ENCODE data around the gene CARMIL1. TPM values are rescaled to one million over a fixed set of nuclear protein-coding genes. Genes with fewer than 3 reads are reported as not detected.

CARMIL1 gene
- total RNA-seq, 1 experiment from 2014 or later = 23.6 TPM

DNA sequence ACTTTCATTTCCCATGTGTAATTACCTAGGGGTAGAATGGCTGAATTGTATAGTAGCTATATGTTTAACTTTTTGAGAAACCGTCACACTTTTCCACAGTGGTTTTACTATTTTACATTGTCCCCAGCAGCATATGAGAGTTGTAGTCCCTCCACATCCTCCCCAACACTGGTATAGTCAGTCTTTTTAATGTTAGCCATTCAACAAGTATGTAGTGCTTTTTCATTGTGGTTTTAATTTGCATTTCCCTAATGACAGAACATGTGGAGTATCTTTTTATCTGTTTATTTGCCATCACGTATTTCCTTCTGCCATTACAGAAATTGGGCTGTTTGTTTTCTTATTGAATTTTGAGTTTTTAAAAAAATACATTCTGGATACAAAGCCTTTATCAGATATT is 148.4 kb downstream of the CARMIL1 start:
- Mint-ChIP-seq H3K27ac (no peak overlapping the region), H3K27me3 (ENCODE audit: low read depth) (no peaks in the 10 kb centered on the region), H3K4me3 (no peak overlapping the region), H3K4me1 (peaks cover 22 to 23% of the 10 kb centered on the region in 2 experiments), H3K9me3 (no peaks in the 10 kb centered on the region), H3K36me3 (ENCODE audit: insufficient read depth in 1 of 3, low read depth in 3 of 3) (no peaks in the 10 kb centered on the region)
- Histone ChIP-seq H2BK5ac (ENCODE audit: insufficient read length, low read length) (no peak overlapping the region), H3K79me1 (ENCODE audit: insufficient read depth, low read depth, low read length, poor library complexity, severe bottlenecking) (no peaks in the 10 kb centered on the region), H3K9me3 (ENCODE audit: control insufficient read depth, low read depth, low read length) (no peaks in the 10 kb centered on the region), H4K20me1 (ENCODE audit: control insufficient read depth, insufficient read depth, insufficient read length) (no peaks in the 10 kb centered on the region), H2BK120ac (ENCODE audit: low read depth, low read length, poor library complexity, severe bottlenecking) (no peak overlapping the region), H3T11ph (ENCODE audit: low read length) (no peak overlapping the region), H2BK15ac (ENCODE audit: low read depth, low read length) (no peak overlapping the region), H3K9ac (ENCODE audit: extremely low read depth, insufficient read length, low read length) (no peak overlapping the region), H2BK20ac (ENCODE audit: low read depth, low read length, poor library complexity, severe bottlenecking) (no peak overlapping the region), H3K27ac (ENCODE audit: insufficient read length, low read depth, low read length) (no peak overlapping the region), H3K27me3 (ENCODE audit: insufficient read depth, low read length) (no peaks in the 10 kb centered on the region), H3K79me2 (ENCODE audit: insufficient read depth, low read length) (no peaks in the 10 kb centered on the region), H3K4ac (ENCODE audit: low read depth, low read length) (no peak overlapping the region), H2AFZ (ENCODE audit: low read length) (no peak overlapping the region), H4K5ac (ENCODE audit: insufficient read length, low read depth, low read length) (no peak overlapping the region), H4K91ac (ENCODE audit: insufficient read length, low read depth, low read length) (no peak overlapping the region), H3K4me2 (ENCODE audit: insufficient read depth, insufficient read length, low read length) (no peak overlapping the region), H3K14ac (ENCODE audit: insufficient read depth, low read length) (no peak overlapping the region), H3K4me1 (ENCODE audit: insufficient read depth, low read length) (peaks cover 3% of the 10 kb centered on the region; the same call in 1 of the 2 replicates), H4K8ac (replicated peaks; ENCODE audit: insufficient read length, low read depth, low read length) (no peak overlapping the region), H2BK12ac (ENCODE audit: insufficient read length, low read depth, low read length) (no peak overlapping the region), H3K18ac (ENCODE audit: insufficient read length, low read depth, low read length) (no peak overlapping the region), H3K23ac (ENCODE audit: insufficient read length, low read depth, low read length) (no peak overlapping the region), H2AK5ac (ENCODE audit: insufficient read length, low read length) (no peak overlapping the region), H3K56ac (ENCODE audit: insufficient read length, low read depth, low read length) (no peak overlapping the region), H3K23me2 (ENCODE audit: insufficient read length, low read depth, low read length, poor library complexity, severe bottlenecking) (no peaks in the 10 kb centered on the region)
- no CpG with 5 or more reads among the region's 2 CpGs for WGBS (ENCODE audit: extremely low coverage, insufficient read length, low lambda C conversion rate)
- DNase-seq = no peak
- TF ChIP-seq, protein P1, sequence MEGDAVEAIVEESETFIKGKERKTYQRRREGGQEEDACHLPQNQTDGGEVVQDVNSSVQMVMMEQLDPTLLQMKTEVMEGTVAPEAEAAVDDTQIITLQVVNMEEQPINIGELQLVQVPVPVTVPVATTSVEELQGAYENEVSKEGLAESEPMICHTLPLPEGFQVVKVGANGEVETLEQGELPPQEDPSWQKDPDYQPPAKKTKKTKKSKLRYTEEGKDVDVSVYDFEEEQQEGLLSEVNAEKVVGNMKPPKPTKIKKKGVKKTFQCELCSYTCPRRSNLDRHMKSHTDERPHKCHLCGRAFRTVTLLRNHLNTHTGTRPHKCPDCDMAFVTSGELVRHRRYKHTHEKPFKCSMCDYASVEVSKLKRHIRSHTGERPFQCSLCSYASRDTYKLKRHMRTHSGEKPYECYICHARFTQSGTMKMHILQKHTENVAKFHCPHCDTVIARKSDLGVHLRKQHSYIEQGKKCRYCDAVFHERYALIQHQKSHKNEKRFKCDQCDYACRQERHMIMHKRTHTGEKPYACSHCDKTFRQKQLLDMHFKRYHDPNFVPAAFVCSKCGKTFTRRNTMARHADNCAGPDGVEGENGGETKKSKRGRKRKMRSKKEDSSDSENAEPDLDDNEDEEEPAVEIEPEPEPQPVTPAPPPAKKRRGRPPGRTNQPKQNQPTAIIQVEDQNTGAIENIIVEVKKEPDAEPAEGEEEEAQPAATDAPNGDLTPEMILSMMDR (conservative IDR thresholded peaks at IDR 0.05) = no peak

All from H9 (cell line).